Suprapubic skin (tissue), 4 donors: ENCODE measurements around the gene REPIN1. TPM values are rescaled to one million over a fixed set of nuclear protein-coding genes. Genes with fewer than 3 reads are reported as not detected.

Source experiments
- DNase-seq, 2 donors: peaks; one replicate each; pipeline ENCODE4 v3.0.0-alpha.2; 2019; ENCODE audit warnings: low spot score in 2 of 2
- H3K27ac ChIP-seq: fragments of 200-600 bp; sonication (generic); one replicate; pipeline ENCODE4 v1.5.1; 2019
- H3K27me3 ChIP-seq: fragments of 200-600 bp; sonication (generic); one replicate; pipeline ENCODE4 v1.5.1; 2019
- H3K36me3 ChIP-seq: fragments of 200-600 bp; sonication (generic); one replicate; pipeline ENCODE4 v1.5.1; 2019
- H3K4me1 ChIP-seq: fragments of 200-600 bp; sonication (generic); one replicate; pipeline ENCODE4 v1.5.1; 2019
- H3K4me3 ChIP-seq: fragments of 200-600 bp; sonication (generic); one replicate; pipeline ENCODE4 v1.5.1; 2019; ENCODE audit warnings: mild to moderate bottlenecking
- H3K9me3 ChIP-seq: fragments of 200-600 bp; sonication (generic); one replicate; pipeline ENCODE4 v1.5.1; 2019
- CTCF ChIP-seq, 2 donors: fragments of 200-600 bp in 1 of 2; fragments of 450-650 bp in 1 of 2; sonication (generic) in 1 of 2; IDR thresholded peaks; one replicate each; pipeline ENCODE4 v1.5.1; 2016 to 2019; ENCODE audit warnings: antibody characterized with exemption in 2 of 2, mild to moderate bottlenecking in 1 of 2, moderate library complexity in 1 of 2
- EP300 ChIP-seq: sonication (generic); formaldehyde crosslinking; IDR thresholded peaks from one replicate; pipeline ENCODE4 v1.6.1; 2017; ENCODE audit warnings: antibody characterized with exemption
- POLR2A ChIP-seq, 2 donors: fragments of 450-650 bp; IDR thresholded peaks; one replicate each; pipeline ENCODE4 v1.6.1; 2017; ENCODE audit warnings: antibody characterized with exemption in 2 of 2, mild to moderate bottlenecking in 2 of 2, moderate library complexity in 2 of 2
- POLR2AphosphoS5 ChIP-seq, 3 donors: sonication (generic); formaldehyde crosslinking; IDR thresholded peaks; one replicate each; pipeline ENCODE4 v1.6.1; 2017; ENCODE audit warnings: antibody characterized with exemption in 3 of 3
- WGBS: methylation state at CpG from one replicate; pipeline ENCODE4 v1.1.5; 2018; 5-methylcytosine and 5-hydroxymethylcytosine counted together
- total RNA-seq, 4 donors: library from RNA; depleted of rRNA; stranded (reverse); fragments of >200 nt; gene quantifications; one replicate each; pipeline ENCODE4 v1.1.0, GENCODE V29; 2016

Gene REPIN1
- total RNA-seq, 4 donors from 2014 or later = 56.1 to 75.5 (median 73.7) TPM

- DNase-seq = peak in 1 of 2 donors; percentile 55
- no peaks in the 10 kb centered on the region for H3K9me3 ChIP-seq
- H3K4me3 ChIP-seq = no peak overlapping the region
- no peaks in the 10 kb centered on the region for H3K27me3 ChIP-seq
- WGBS = 67% methylated on average over 11 of the region's 11 CpGs
- H3K36me3 ChIP-seq = peaks cover 23% of the 10 kb centered on the region
- H3K4me1 ChIP-seq = peaks cover 14% of the 10 kb centered on the region
- H3K27ac ChIP-seq = no peak overlapping the region
- TF ChIP-seq POLR2AphosphoS5 (IDR thresholded peaks at IDR 0.05) (no peak), CTCF (IDR thresholded peaks at IDR 0.05) (no peak), POLR2A (IDR thresholded peaks at IDR 0.05) (no peak), EP300 (no peak)
Observed at GRCh38 chr7:150411606-150412005, 43.0 kb downstream of the REPIN1 start.

DNA sequence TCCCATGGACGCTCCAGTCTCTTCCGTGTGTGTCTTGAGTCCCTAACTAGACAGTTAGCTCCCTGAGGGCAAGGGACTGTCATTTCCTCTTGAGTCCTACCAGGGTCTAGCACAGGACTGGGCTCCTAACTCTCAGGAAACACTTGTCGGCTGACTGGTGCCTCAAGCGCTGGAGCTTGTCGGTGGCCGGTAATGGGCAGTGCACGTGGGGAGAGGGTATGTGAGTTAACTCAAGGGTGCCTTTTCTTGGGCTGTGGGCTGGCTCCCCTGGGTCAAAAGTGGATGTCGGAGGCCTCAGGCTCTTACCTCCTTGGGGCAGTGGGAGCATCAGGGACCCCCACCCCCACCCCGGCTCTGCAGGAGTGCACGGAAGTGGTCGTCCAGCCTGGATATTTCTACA is 43.4 kb downstream of the REPIN1 start:
- DNase-seq = peak in 1 of 2 donors; percentile 55
- 88% methylated on average over 3 of the region's 11 CpGs for WGBS
- TF ChIP-seq CTCF (IDR thresholded peaks at IDR 0.05) = no peak
- no peak for TF ChIP-seq POLR2AphosphoS5 (IDR thresholded peaks at IDR 0.05)
- TF ChIP-seq EP300 = no peak
- TF ChIP-seq POLR2A (IDR thresholded peaks at IDR 0.05) = no peak
- H3K4me1 ChIP-seq = peaks cover 10% of the 10 kb centered on the region
- no peak overlapping the region for H3K4me3 ChIP-seq
- no peak overlapping the region for H3K27ac ChIP-seq
- H3K27me3 ChIP-seq = no peaks in the 10 kb centered on the region
- peaks cover 23% of the 10 kb centered on the region for H3K36me3 ChIP-seq
- H3K9me3 ChIP-seq = no peaks in the 10 kb centered on the region

GRCh38 chr7:150412518-150413488 is 44.2 kb downstream of the REPIN1 start:
- Histone ChIP-seq H3K9me3 (no peaks in the 10 kb centered on the region), H3K27me3 (no peaks in the 10 kb centered on the region), H3K27ac (no peak overlapping the region), H3K4me3 (no peak overlapping the region), H3K4me1 (peaks cover 7% of the 10 kb centered on the region), H3K36me3 (peaks cover 20% of the 10 kb centered on the region)
- DNase-seq = no peak
- TF ChIP-seq CTCF (IDR thresholded peaks at IDR 0.05) (no peak), POLR2AphosphoS5 (IDR thresholded peaks at IDR 0.05) (no peak), EP300 (no peak), POLR2A (IDR thresholded peaks at IDR 0.05) (no peak)
- 91% methylated on average over 28 of the region's 37 CpGs for WGBS

DNA sequence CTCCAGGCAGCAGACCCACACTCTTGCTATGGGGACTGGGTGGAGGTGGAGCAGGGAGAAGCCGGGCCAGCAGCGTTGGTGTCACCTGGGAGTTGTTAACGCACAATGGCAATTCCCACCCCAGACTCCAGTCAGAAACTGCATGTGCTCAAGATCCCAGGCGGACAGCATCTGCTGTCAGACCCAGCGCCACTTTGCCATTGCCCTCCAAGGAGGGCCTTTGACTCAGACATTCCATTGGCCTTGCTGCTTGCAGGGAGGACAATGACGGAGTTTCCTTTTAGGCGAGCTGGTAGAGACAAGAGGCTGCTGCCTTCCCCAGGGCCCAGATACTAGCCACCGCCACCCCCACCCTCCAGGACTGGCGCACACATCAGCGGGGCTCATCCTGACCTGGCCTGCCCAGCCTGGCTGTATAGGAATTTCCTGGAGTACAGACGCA is 45.0 kb downstream of the REPIN1 start:
- Histone ChIP-seq H3K9me3 (no peaks in the 10 kb centered on the region), H3K27ac (no peak overlapping the region), H3K36me3 (peaks cover 13% of the 10 kb centered on the region), H3K4me1 (peaks cover 7% of the 10 kb centered on the region), H3K4me3 (no peak overlapping the region), H3K27me3 (no peaks in the 10 kb centered on the region)
- TF ChIP-seq EP300 (no peak), POLR2A (IDR thresholded peaks at IDR 0.05) (no peak), CTCF (IDR thresholded peaks at IDR 0.05) (no peak), POLR2AphosphoS5 (IDR thresholded peaks at IDR 0.05) (no peak)
- DNase-seq = peak in 1 of 2 donors; percentile 73
- WGBS = 86% methylated on average over 7 of the region's 11 CpGs
